ENCODE results near the gene CD86. TPM values are rescaled to one million over a fixed set of nuclear protein-coding genes. Genes with fewer than 3 reads are reported as not detected.
"Not testable (repeated sequence)": the region's sequence is repeated elsewhere in the genome, so short reads cannot be mapped to it uniquely, and the experiment has no call there.

The CD86 gene
- total RNA-seq, 4 donors from 2014 or later: 0.92 to 2.4 (median 1.6) TPM

- in situ Hi-C loops (cut with MboI; ENCODE audit: low sequenced_read_pairs in 4 of 4) (no loop called here), intact Hi-C loops (cut with DNase I; ENCODE audit: low total_unique reads) (no loop called here)
- Histone ChIP-seq H3K36me3 (no peaks in the 10 kb centered on the region), H3K4me3 (no peak overlapping the region), H3K4me1 (no peaks in the 10 kb centered on the region), H3K9me3 (no peaks in the 10 kb centered on the region), H3K27me3 (peaks cover 11 to 19% (median 14%) of the 10 kb centered on the region in 3 donors), H3K27ac (no peak overlapping the region)
- ATAC-seq: no peak
- no peak for TF ChIP-seq CTCF (IDR thresholded peaks at IDR 0.05 in 4 of 5, conservative IDR thresholded peaks at IDR 0.05 in 1 of 5)
- no peak for TF ChIP-seq POLR2A (IDR thresholded peaks at IDR 0.05)
- DNase-seq: no peak
Measured at GRCh38 chr3:122025296-122025695, 29.9 kb upstream of the CD86 start.

GRCh38 chr3:122030381-122031122 is 24.6 kb upstream of the CD86 start:
- in situ Hi-C loops (cut with MboI; ENCODE audit: low sequenced_read_pairs in 4 of 4): no loop called here
- Histone ChIP-seq H3K27ac (no peak overlapping the region), H3K4me1 (no peaks in the 10 kb centered on the region), H3K36me3 (no peaks in the 10 kb centered on the region), H3K9me3 (no peaks in the 10 kb centered on the region), H3K27me3 (no peaks in the 10 kb centered on the region), H3K4me3 (no peak overlapping the region)
- DNase-seq: no peak
- TF ChIP-seq CTCF (IDR thresholded peaks at IDR 0.05 in 4 of 5, conservative IDR thresholded peaks at IDR 0.05 in 1 of 5) (no peak), POLR2A (IDR thresholded peaks at IDR 0.05) (no peak)
- intact Hi-C loops (cut with DNase I; ENCODE audit: low total_unique reads): no loop called here
- no peak for ATAC-seq

GRCh38 chr3:122031123-122031468 is 24.1 kb upstream of the CD86 start:
- no peak for DNase-seq
- intact Hi-C loops (cut with DNase I; ENCODE audit: low total_unique reads) (no loop called here), in situ Hi-C loops (cut with MboI; ENCODE audit: low sequenced_read_pairs in 4 of 4) (no loop called here)
- no peaks in the 10 kb centered on the region for H3K9me3 ChIP-seq
- no peak overlapping the region for H3K27ac ChIP-seq
- H3K4me3 ChIP-seq: no peak overlapping the region
- no peak for TF ChIP-seq POLR2A (IDR thresholded peaks at IDR 0.05)
- no peak for TF ChIP-seq CTCF (IDR thresholded peaks at IDR 0.05 in 4 of 5, conservative IDR thresholded peaks at IDR 0.05 in 1 of 5)
- H3K27me3 ChIP-seq: no peaks in the 10 kb centered on the region
- no peaks in the 10 kb centered on the region for H3K4me1 ChIP-seq
- ATAC-seq: no peak
- H3K36me3 ChIP-seq: no peaks in the 10 kb centered on the region

GRCh38 chr3:122032531-122032930 is 22.6 kb upstream of the CD86 start:
- no peaks in the 10 kb centered on the region for H3K9me3 ChIP-seq
- ATAC-seq (no peak), DNase-seq (no peak)
- no peaks in the 10 kb centered on the region for H3K4me1 ChIP-seq
- TF ChIP-seq CTCF (IDR thresholded peaks at IDR 0.05 in 4 of 5, conservative IDR thresholded peaks at IDR 0.05 in 1 of 5) (no peak), POLR2A (IDR thresholded peaks at IDR 0.05) (no peak)
- H3K27ac ChIP-seq: no peak overlapping the region
- H3K36me3 ChIP-seq: no peaks in the 10 kb centered on the region
- intact Hi-C loops (cut with DNase I; ENCODE audit: low total_unique reads) (no loop called here), in situ Hi-C loops (cut with MboI; ENCODE audit: low sequenced_read_pairs in 4 of 4) (no loop called here)
- H3K27me3 ChIP-seq: no peaks in the 10 kb centered on the region
- no peak overlapping the region for H3K4me3 ChIP-seq

GRCh38 chr3:122033023-122033422 is 22.1 kb upstream of the CD86 start:
- in situ Hi-C loops (cut with MboI; ENCODE audit: low sequenced_read_pairs in 4 of 4): no loop called here
- H3K27ac ChIP-seq: no peak overlapping the region
- no peaks in the 10 kb centered on the region for H3K36me3 ChIP-seq
- no peak overlapping the region for H3K4me3 ChIP-seq
- H3K4me1 ChIP-seq: no peaks in the 10 kb centered on the region
- DNase-seq: no peak
- no peak for ATAC-seq
- no peaks in the 10 kb centered on the region for H3K9me3 ChIP-seq
- intact Hi-C loops (cut with DNase I; ENCODE audit: low total_unique reads): no loop called here
- TF ChIP-seq POLR2A (IDR thresholded peaks at IDR 0.05): no peak
- H3K27me3 ChIP-seq: no peaks in the 10 kb centered on the region

- ATAC-seq; H3K4me1 ChIP-seq; H3K9me3 ChIP-seq; H3K27me3 ChIP-seq; in situ Hi-C loops (cut with MboI; ENCODE audit: low sequenced_read_pairs in 4 of 4); intact Hi-C loops (cut with DNase I; ENCODE audit: low total_unique reads); H3K36me3 ChIP-seq; DNase-seq; H3K4me3 ChIP-seq; H3K27ac ChIP-seq: not testable (repeated sequence)
Measured at GRCh38 chr3:122047296-122047695, 7.9 kb upstream of the CD86 start.

GRCh38 chr3:122047773-122048172 is 7.4 kb upstream of the CD86 start:
- ATAC-seq; in situ Hi-C loops (cut with MboI; ENCODE audit: low sequenced_read_pairs in 4 of 4); H3K27me3 ChIP-seq; H3K36me3 ChIP-seq; intact Hi-C loops (cut with DNase I; ENCODE audit: low total_unique reads); DNase-seq; H3K27ac ChIP-seq; H3K4me1 ChIP-seq; H3K4me3 ChIP-seq; H3K9me3 ChIP-seq: not testable (repeated sequence)

Measured in gastrocnemius medialis (tissue), 4 donors.